ENCODE results near the gene GRIK5. TPM values are rescaled to one million over a fixed set of nuclear protein-coding genes. Genes with fewer than 3 reads are reported as not detected.
"Not testable (repeated sequence)": the region's sequence is repeated elsewhere in the genome, so short reads cannot be mapped to it uniquely, and the experiment has no call there.

The GRIK5 gene
- total RNA-seq, 3 donors from 2014 or later: 0.49 to 1.1 (median 0.61) TPM

DNA sequence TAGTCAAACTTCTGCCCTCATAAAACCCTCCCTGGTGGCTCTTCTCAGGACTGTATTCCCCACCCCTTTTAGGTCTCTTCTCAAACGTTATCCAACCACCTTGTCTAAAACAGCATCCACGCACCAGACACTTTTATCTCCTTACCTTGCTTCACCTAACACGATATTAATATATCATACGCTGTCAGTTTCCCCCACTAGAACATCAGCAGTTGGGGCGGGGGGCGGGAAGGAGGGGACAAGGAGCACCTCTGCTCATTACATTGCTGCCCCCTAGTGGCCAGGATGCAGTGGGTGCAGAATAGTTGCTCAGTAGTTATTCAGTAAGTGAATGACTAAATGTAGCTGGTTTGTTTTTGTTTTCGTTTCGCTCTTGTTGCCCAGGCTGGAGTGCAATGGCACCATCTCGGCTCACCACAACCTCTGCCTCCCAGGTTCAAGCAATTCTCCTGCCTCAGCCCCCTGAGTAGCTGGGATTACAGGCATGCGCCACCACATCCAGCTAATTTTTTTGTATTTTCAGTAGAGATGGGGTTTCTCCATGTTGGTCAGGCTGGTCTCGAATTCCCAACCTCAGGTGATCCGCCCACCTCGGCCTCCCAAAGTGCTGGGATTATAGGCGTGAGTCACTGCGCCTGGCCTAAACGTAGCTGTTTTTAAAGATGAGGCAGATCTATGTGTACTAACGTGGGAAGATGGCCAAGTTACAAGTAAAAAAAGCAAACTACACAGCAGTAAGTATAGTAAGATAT lies 35.2 kb downstream of the GRIK5 start:
- DNase-seq (peak; percentile 58), ATAC-seq (peak; percentile 97 to 98)
- H3K27me3 Mint-ChIP-seq (ENCODE audit: low read depth); H3K4me3 Mint-ChIP-seq; H3K36me3 Mint-ChIP-seq (ENCODE audit: insufficient read depth); H3K9me3 Mint-ChIP-seq; H3K4me1 Mint-ChIP-seq (ENCODE audit: low read depth): not testable (repeated sequence)

GRCh38 chr19:42033413-42033812 lies 36.6 kb downstream of the GRIK5 start:
- DNase-seq: no peak
- Mint-ChIP-seq H3K36me3 (ENCODE audit: insufficient read depth) (no peaks in the 10 kb centered on the region), H3K27me3 (ENCODE audit: low read depth) (peaks cover 7% of the 10 kb centered on the region), H3K4me1 (ENCODE audit: low read depth) (no peaks in the 10 kb centered on the region), H3K9me3 (no peaks in the 10 kb centered on the region), H3K4me3 (no peak overlapping the region)
- no peak for ATAC-seq

DNA sequence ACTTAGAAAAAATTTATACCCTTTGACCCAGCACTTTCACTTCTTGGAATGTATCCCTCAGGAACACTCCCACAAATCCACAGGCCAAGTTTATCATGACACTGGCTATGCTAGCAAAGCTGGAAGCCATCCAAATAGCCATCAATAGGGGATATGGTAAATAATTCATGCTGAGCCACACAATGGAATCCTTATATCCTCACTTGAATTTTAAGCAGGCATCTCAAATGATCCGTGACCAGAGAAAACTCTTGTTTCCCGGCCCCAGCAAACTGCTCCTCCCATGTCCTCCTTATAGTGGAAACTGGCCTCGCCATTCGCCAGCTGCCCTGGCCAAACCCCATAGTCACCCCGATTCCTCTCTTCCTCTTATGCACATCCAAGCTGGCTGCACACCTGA lies 37.6 kb downstream of the GRIK5 start:
- Mint-ChIP-seq H3K27me3 (ENCODE audit: low read depth) (peaks cover 7% of the 10 kb centered on the region), H3K9me3 (no peaks in the 10 kb centered on the region), H3K4me3 (no peak overlapping the region), H3K4me1 (ENCODE audit: low read depth) (no peaks in the 10 kb centered on the region), H3K36me3 (ENCODE audit: insufficient read depth) (no peaks in the 10 kb centered on the region)
- ATAC-seq (no peak), DNase-seq (no peak)

DNA sequence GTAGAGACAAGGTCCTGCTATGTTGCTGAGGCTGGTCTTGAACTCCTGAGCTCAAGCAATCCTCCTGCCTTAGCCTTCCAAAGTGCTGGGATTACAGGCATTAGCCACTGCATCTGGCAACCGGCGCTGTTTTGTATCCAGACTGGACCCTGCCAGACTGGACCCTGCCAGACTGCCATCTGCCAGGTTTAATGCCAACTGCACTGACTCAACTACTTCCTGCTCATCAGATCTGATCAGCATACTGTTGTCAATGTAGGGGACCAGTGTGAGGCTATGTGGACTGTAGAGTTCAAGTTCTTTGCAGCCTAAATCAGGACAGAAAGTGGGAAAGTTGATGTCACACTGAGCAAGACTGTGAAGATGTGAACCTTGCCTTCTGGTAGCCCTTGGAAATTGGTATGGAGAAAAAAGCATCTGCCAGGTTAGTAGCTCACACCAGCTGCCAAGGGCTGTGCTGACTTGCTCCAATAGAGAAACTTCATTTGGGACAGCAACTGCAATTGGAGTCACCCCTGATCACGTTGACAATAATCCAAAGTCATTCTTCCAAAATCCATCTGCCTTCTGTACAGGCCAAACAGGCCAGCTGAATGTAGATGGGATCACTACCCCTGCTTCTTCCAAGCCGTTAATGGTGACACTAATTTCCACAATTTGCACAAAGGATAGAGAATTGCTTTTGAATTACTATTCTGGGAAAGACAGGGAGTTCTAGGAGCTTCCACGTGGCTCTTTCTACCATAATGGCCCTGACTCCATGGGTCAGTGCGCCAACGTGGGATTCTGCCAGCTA lies 39.2 kb downstream of the GRIK5 start:
- H3K27me3 Mint-ChIP-seq (ENCODE audit: low read depth): peaks cover 13% of the 10 kb centered on the region
- DNase-seq (no peak), ATAC-seq (no peak)
- H3K36me3 Mint-ChIP-seq (ENCODE audit: insufficient read depth): no peaks in the 10 kb centered on the region
- H3K4me3 Mint-ChIP-seq: no peak overlapping the region
- H3K4me1 Mint-ChIP-seq (ENCODE audit: low read depth): no peaks in the 10 kb centered on the region
- no peaks in the 10 kb centered on the region for H3K9me3 Mint-ChIP-seq

DNA sequence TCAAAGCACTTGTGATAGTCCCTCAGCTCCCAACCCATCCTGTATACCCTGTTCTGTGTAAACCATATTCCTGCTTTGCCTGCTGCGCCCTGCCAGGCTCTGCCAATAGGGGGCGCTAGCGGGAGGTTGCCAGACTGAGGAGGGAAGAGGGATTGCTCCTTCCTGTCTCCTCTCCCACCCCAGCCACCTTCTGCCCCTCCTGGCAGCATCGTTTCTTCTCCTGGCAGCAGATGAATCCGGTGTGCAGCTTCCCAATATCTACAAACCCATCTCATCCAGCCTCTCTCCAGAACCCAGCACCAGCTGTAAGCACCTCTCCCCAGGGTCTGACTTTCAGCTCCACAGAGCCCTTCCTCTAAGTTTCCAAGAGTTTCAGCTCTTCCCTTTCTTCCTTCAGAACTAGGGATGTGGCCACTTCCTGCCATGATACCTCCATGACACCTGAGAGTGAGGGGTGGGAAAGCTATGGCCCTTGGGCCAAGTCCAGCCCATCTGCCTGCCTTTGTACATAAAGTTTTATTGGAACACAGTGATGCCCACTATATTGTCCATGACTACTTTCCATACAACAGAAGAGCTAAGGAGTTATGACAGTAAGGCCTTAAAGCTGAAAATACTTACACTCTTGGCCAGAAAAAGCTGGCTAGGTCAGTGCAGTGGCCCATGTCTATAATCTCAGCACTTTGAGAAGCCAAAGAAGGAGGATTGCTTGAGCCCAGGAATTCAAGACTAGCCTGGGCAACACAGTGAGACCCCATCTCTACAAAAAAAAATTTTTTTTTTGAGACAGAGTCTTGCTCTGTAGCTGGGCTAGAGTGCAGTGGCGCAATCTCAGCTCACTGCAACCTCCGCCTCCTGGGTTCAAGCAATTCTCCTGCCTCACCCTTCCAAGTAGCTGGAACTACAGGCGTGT lies 41.4 kb downstream of the GRIK5 start:
- no peaks in the 10 kb centered on the region for H3K9me3 Mint-ChIP-seq
- H3K4me1 Mint-ChIP-seq (ENCODE audit: low read depth): no peaks in the 10 kb centered on the region
- no peak for ATAC-seq
- no peak for DNase-seq
- no peak overlapping the region for H3K4me3 Mint-ChIP-seq
- no peaks in the 10 kb centered on the region for H3K36me3 Mint-ChIP-seq (ENCODE audit: insufficient read depth)
- peaks cover 22% of the 10 kb centered on the region for H3K27me3 Mint-ChIP-seq (ENCODE audit: low read depth)

GRCh38 chr19:42024622-42025111 lies 45.3 kb downstream of the GRIK5 start:
- Mint-ChIP-seq H3K27me3 (ENCODE audit: low read depth) (peaks cover 18% of the 10 kb centered on the region), H3K9me3 (no peaks in the 10 kb centered on the region), H3K4me3 (no peak overlapping the region), H3K4me1 (ENCODE audit: low read depth) (no peaks in the 10 kb centered on the region), H3K36me3 (ENCODE audit: insufficient read depth) (no peaks in the 10 kb centered on the region)
- ATAC-seq: no peak
- no peak for DNase-seq

GRCh38 chr19:42023943-42024260 lies 46.1 kb downstream of the GRIK5 start:
- H3K9me3 Mint-ChIP-seq: no peaks in the 10 kb centered on the region
- ATAC-seq (no peak), DNase-seq (no peak)
- H3K36me3 Mint-ChIP-seq (ENCODE audit: insufficient read depth): no peaks in the 10 kb centered on the region
- H3K4me1 Mint-ChIP-seq (ENCODE audit: low read depth): no peaks in the 10 kb centered on the region
- no peak overlapping the region for H3K4me3 Mint-ChIP-seq
- H3K27me3 Mint-ChIP-seq (ENCODE audit: low read depth): peaks cover 21% of the 10 kb centered on the region

- no peaks in the 10 kb centered on the region for H3K4me1 Mint-ChIP-seq (ENCODE audit: low read depth)
- H3K36me3 Mint-ChIP-seq (ENCODE audit: insufficient read depth): no peaks in the 10 kb centered on the region
- no peaks in the 10 kb centered on the region for H3K9me3 Mint-ChIP-seq
- H3K4me3 Mint-ChIP-seq: no peak overlapping the region
- ATAC-seq (peak in 1 of 2 donors; percentile 34), DNase-seq (no peak)
- peaks cover 21% of the 10 kb centered on the region for H3K27me3 Mint-ChIP-seq (ENCODE audit: low read depth)
Observed at GRCh38 chr19:42023121-42023942, 46.7 kb downstream of the GRIK5 start.

GRCh38 chr19:42022616-42023015 lies 47.4 kb downstream of the GRIK5 start:
- Mint-ChIP-seq H3K27me3 (ENCODE audit: low read depth) (peaks cover 21% of the 10 kb centered on the region), H3K36me3 (ENCODE audit: insufficient read depth) (no peaks in the 10 kb centered on the region), H3K4me3 (no peak overlapping the region), H3K9me3 (no peaks in the 10 kb centered on the region), H3K4me1 (ENCODE audit: low read depth) (no peaks in the 10 kb centered on the region)
- DNase-seq (no peak), ATAC-seq (no peak)

- peaks cover 14% of the 10 kb centered on the region for H3K27me3 Mint-ChIP-seq (ENCODE audit: low read depth)
- no peak for ATAC-seq
- no peak overlapping the region for H3K4me3 Mint-ChIP-seq
- no peak for DNase-seq
- no peaks in the 10 kb centered on the region for H3K36me3 Mint-ChIP-seq (ENCODE audit: insufficient read depth)
- H3K4me1 Mint-ChIP-seq (ENCODE audit: low read depth): no peaks in the 10 kb centered on the region
- H3K9me3 Mint-ChIP-seq: no peaks in the 10 kb centered on the region
Observed at GRCh38 chr19:42021185-42021584, 48.8 kb downstream of the GRIK5 start.

DNA sequence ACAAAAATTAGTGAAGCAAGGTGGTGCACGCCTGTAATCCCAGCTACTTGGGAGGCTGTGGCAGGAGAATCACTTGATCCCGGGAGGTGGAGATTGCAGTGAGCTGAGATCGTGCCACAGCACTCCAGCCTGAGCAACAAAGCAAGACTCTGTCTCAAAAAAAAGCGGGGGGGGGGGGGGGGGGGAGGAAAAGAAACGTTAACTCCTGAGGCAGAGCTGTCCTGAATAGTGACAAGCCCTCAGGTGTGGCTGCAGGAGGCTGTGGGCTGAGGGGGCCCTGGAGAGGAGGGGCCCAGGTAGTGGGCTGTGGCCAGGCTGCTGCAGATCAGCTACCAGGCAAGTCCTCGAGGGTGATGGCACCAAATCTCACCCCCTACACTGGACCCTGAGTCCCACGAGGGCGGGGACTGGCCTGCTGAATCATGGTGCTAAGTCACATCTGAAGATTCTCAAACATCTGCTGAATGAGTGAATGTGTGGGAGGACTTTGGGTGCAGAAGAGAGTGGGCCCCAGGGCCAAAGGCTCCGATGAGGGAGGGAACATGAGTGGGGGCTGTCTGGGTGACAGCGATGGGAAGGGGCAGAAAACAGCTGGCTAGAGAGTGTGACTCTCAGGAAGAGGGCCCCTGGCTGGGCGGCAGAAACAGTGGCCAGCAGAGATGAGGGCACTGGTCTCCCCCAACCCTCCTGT lies 51.4 kb downstream of the GRIK5 start:
- no peaks in the 10 kb centered on the region for H3K36me3 Mint-ChIP-seq (ENCODE audit: insufficient read depth)
- no peak for ATAC-seq

GRCh38 chr19:42017040-42017439 lies 53.0 kb downstream of the GRIK5 start:
- DNase-seq: no peak
- Mint-ChIP-seq H3K4me1 (ENCODE audit: low read depth) (no peaks in the 10 kb centered on the region), H3K4me3 (no peak overlapping the region), H3K36me3 (ENCODE audit: insufficient read depth) (no peaks in the 10 kb centered on the region), H3K27me3 (ENCODE audit: low read depth) (peaks cover 2% of the 10 kb centered on the region), H3K9me3 (no peaks in the 10 kb centered on the region)
- no peak for ATAC-seq

More for the DNA sequence above, 51.4 kb downstream of the GRIK5 start:
- Mint-ChIP-seq H3K9me3 (no peaks in the 10 kb centered on the region), H3K4me1 (ENCODE audit: low read depth) (no peaks in the 10 kb centered on the region), H3K4me3 (no peak overlapping the region), H3K27me3 (ENCODE audit: low read depth) (peaks cover 4% of the 10 kb centered on the region)
- no peak for DNase-seq

DNA sequence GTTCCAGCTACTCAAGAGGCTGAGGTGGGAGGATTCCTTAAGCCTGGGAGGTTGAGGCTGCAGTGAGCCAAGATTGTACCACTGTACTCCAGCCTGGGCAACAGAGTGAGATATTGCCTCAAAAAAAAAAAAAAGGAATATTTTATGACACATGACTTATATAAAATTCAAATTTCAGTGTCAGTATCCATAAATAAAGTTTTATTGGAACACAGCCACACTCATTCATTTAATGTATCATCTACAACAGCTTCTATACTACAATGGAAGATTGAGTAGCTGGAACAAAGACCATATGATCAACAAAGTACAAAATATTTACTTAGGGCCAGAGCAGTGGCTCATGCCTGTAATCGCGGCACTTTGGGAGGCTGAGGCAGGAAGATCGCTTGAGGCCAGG lies 57.3 kb downstream of the GRIK5 start:
- H3K27me3 Mint-ChIP-seq (ENCODE audit: low read depth); H3K4me3 Mint-ChIP-seq; H3K4me1 Mint-ChIP-seq (ENCODE audit: low read depth); ATAC-seq; H3K9me3 Mint-ChIP-seq; H3K36me3 Mint-ChIP-seq (ENCODE audit: insufficient read depth); DNase-seq: not testable (repeated sequence)
